Fibroblast of skin of right quadriceps (primary cell): ENCODE results near the gene SURF6.
"Not testable (repeated sequence)": the region's sequence is repeated elsewhere in the genome, so short reads cannot be mapped to it uniquely, and the experiment has no call there.

Source experiments
- DNase-seq: peaks from one replicate; pipeline ENCODE4 v3.0.0-alpha.2; 2013

The SURF6 gene

GRCh38 chr9:133335924-133336811, at the start of gene SURF6:
Gene SURF6, minus strand, starts transcription at chr9:133336188. Its CDS starts 56 bp downstream, at chr9:133336132.
- peak; percentile 89 for DNase-seq

GRCh38 chr9:133385452-133385851, 49.5 kb upstream of the SURF6 start:
- no peak for DNase-seq

GRCh38 chr9:133384736-133385321, 48.8 kb upstream of the SURF6 start:
- DNase-seq, result no peak

GRCh38 chr9:133383438-133383837, 47.5 kb upstream of the SURF6 start:
- DNase-seq, result no peak

GRCh38 chr9:133382507-133383141, 46.6 kb upstream of the SURF6 start:
- DNase-seq, result no peak

GRCh38 chr9:133380734-133381133, 44.7 kb upstream of the SURF6 start:
- no peak for DNase-seq

GRCh38 chr9:133379153-133380086, 43.4 kb upstream of the SURF6 start:
- no peak for DNase-seq

GRCh38 chr9:133378408-133378962, 42.5 kb upstream of the SURF6 start:
- no peak for DNase-seq

- DNase-seq, result peak; percentile 82
These were observed 41.8 kb upstream of the SURF6 start for GRCh38 chr9:133377721-133378216.

GRCh38 chr9:133377280-133377679, 41.3 kb upstream of the SURF6 start:
- not testable (repeated sequence) for DNase-seq

GRCh38 chr9:133375724-133376654, 40.0 kb upstream of the SURF6 start, which contains the start of the genes STKLD1 and SURF4:
Gene STKLD1, plus strand, starts transcription at chr9:133376366. Its CDS starts 108 bp downstream, at chr9:133376474.
Gene SURF4, minus strand, starts transcription at chr9:133376060. Its CDS starts 91 bp downstream, at chr9:133375969.
- DNase-seq, result peak; percentile 97

GRCh38 chr9:133375116-133375723, 39.2 kb upstream of the SURF6 start:
- peak; percentile 45 for DNase-seq

GRCh38 chr9:133374612-133375115, 38.7 kb upstream of the SURF6 start:
- peak; percentile 61 for DNase-seq

- no peak for DNase-seq
These were observed 36.2 kb upstream of the SURF6 start for GRCh38 chr9:133372144-133372543.

- peak; percentile 22 for DNase-seq
These were observed 35.3 kb upstream of the SURF6 start for GRCh38 chr9:133371261-133371711.

- no peak for DNase-seq
These were observed 34.7 kb upstream of the SURF6 start for GRCh38 chr9:133370685-133371084.

- no peak for DNase-seq
These were observed 33.9 kb upstream of the SURF6 start for GRCh38 chr9:133369933-133370332.

- DNase-seq, result no peak
These were observed 33.4 kb upstream of the SURF6 start for GRCh38 chr9:133369422-133369821.

- no peak for DNase-seq
These were observed 32.4 kb upstream of the SURF6 start for GRCh38 chr9:133368249-133368881.
